HEK293 (cell line): ENCODE data around the gene SAV1.
"Not testable (repeated sequence)": the region's sequence is repeated elsewhere in the genome, so short reads cannot be mapped to it uniquely, and the experiment has no call there.

Source experiments
- CTCF ChIA-PET: fragments of 350-600 bp; formaldehyde crosslinking; extraction: SDS; loops from one replicate; lab custom pipeline; 2021; ENCODE audit warnings: antibody characterized with exemption; lab: Yijun Ruan, JAX
- POLR2A ChIA-PET: fragments of 300-600 bp; formaldehyde crosslinking; extraction: SDS; loops from one replicate; lab custom pipeline; 2020; ENCODE audit warnings: antibody characterized with exemption, inconsistent platforms; lab: Yijun Ruan, JAX
- H3K27ac ChIP-seq: fragments of 200-500 bp; sonication (Bioruptor generic); 2 replicates; pipeline ENCODE4 v1.5.1; 2014; ENCODE audit warnings: low read depth, low read length, control low read depth, inconsistent platforms; ENCODE audit errors: extremely low read depth
- H3K36me3 ChIP-seq, 2 experiments: fragments of 200-500 bp in 1 of 2; sonication (Bioruptor generic) in 1 of 2; 1 replicate in 1 of 2; 2 replicates in 1 of 2; pipeline ENCODE4 v1.5.1; 2014 to 2017; ENCODE audit warnings: inconsistent platforms in 2 of 2, low read length in 2 of 2; ENCODE audit not compliant: control insufficient read depth in 2 of 2, insufficient read depth in 1 of 2
- H3K4me1 ChIP-seq: fragments of 200-500 bp; sonication (Bioruptor generic); 2 replicates; pipeline ENCODE4 v1.5.1; 2014; ENCODE audit warnings: mild to moderate bottlenecking, low read length, inconsistent platforms; ENCODE audit not compliant: control insufficient read depth, insufficient read depth
- H3K4me3 ChIP-seq: 2 replicates; pipeline ENCODE4 v1.5.1; 2011; ENCODE audit warnings: low read depth, mild to moderate bottlenecking, control low read depth, low read length, moderate library complexity
- H3K9me3 ChIP-seq: fragments of 200-500 bp; sonication (Bioruptor generic); 2 replicates; pipeline ENCODE4 v1.5.1; 2014; ENCODE audit warnings: low read depth, low read length, inconsistent platforms; ENCODE audit not compliant: control insufficient read depth, insufficient read depth
- PBX3 ChIP-seq: sonication (generic); formaldehyde crosslinking; IDR thresholded peaks from 2 replicates; pipeline ENCODE4 v1.8.1; 2022; ENCODE audit warnings: mild to moderate bottlenecking, moderate library complexity, missing genetic modification reagents
- ZNF121 ChIP-seq: fragments of 450-650 bp; formaldehyde crosslinking; IDR thresholded peaks from 2 replicates; pipeline ENCODE4 v1.5.1; 2016; ENCODE audit warnings: missing biosample characterization, missing genetic modification characterization
- ZNF248 ChIP-seq: fragments of 450-650 bp; formaldehyde crosslinking; IDR thresholded peaks from 2 replicates; pipeline ENCODE4 v1.5.1; 2017; ENCODE audit warnings: missing biosample characterization, missing genetic modification characterization
- ZNF404 ChIP-seq: fragments of 450-650 bp; formaldehyde crosslinking; IDR thresholded peaks from 2 replicates; pipeline ENCODE4 v1.5.1; 2017; ENCODE audit warnings: missing biosample characterization, missing genetic modification characterization
- ZNF600 ChIP-seq: fragments of 450-650 bp; formaldehyde crosslinking; IDR thresholded peaks from 2 replicates; pipeline ENCODE4 v1.5.1; 2016; ENCODE audit warnings: missing biosample characterization, missing genetic modification characterization
- TF ChIP-seq, protein P1 (sequence below): fragments of 450-650 bp; formaldehyde crosslinking; IDR thresholded peaks from 2 replicates; pipeline ENCODE4 v1.5.1; 2016; ENCODE audit warnings: missing biosample characterization, missing genetic modification characterization
- TF ChIP-seq, protein P2 (sequence below): fragments of 450-650 bp; IDR thresholded peaks from 2 replicates; pipeline ENCODE4 v1.5.1; 2018; ENCODE audit warnings: missing biosample characterization, mild to moderate bottlenecking, missing genetic modification characterization

The SAV1 gene

GRCh38 chr14:50666772-50667683 lies 1.1 kb downstream of the SAV1 start (continued):
- TF ChIP-seq, protein P1, sequence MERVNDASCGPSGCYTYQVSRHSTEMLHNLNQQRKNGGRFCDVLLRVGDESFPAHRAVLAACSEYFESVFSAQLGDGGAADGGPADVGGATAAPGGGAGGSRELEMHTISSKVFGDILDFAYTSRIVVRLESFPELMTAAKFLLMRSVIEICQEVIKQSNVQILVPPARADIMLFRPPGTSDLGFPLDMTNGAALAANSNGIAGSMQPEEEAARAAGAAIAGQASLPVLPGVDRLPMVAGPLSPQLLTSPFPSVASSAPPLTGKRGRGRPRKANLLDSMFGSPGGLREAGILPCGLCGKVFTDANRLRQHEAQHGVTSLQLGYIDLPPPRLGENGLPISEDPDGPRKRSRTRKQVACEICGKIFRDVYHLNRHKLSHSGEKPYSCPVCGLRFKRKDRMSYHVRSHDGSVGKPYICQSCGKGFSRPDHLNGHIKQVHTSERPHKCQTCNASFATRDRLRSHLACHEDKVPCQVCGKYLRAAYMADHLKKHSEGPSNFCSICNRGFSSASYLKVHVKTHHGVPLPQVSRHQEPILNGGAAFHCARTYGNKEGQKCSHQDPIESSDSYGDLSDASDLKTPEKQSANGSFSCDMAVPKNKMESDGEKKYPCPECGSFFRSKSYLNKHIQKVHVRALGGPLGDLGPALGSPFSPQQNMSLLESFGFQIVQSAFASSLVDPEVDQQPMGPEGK (tag by site-specific recombination), result peak; percentile 90

DNA sequence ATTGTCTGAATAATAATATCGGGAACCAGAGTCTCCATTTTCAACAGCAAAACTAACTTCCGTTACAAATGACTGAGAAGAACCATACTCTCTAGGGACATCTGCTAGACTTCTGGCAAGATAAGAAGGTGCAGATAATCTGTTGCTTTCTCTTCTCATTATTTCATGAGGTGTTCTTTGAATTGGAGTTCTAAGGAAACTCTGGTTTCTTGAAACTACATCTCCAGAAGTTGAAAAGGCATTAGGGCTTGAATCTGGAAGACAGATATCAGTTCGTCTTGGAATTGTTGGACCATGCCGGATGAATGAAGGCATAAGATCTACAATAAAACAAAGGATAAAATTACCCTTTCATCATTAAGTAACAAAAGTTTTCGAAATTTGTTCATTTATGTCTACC lies 2.8 kb downstream of the SAV1 start:
- H3K36me3 ChIP-seq, result peaks cover 0 to 25% of the 10 kb centered on the region in 2 experiments; a peak in 2 of 3 replicates
- H3K4me1 ChIP-seq, POLR2A ChIA-PET, H3K27ac ChIP-seq, H3K4me3 ChIP-seq, H3K9me3 ChIP-seq: not testable (repeated sequence)
- CTCF ChIA-PET, result interaction anchor here (0.9 kb wide), 1 partner anchor 49 kb away, joined by 4 read pairs; no protein-coding TSS in a partner anchor

DNA sequence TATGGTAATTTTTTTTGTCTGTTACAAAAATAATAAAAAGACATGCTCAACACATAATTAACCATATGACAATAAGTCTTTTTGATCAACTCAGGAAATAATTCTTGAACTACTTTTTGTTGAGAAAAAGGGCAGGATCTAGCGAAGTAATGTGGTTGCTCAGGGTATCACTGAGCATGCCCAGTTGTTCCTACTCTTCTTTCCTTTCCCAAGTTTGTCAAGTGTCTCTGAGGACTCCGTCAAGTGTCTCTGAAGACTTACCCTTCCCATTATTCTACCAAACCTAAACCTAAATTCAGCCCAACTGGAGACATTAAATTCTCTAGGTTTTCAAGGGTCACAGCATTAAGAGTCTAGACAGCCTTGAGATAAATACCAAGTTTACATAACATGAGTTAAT lies 3.5 kb downstream of the SAV1 start:
- H3K4me3 ChIP-seq, POLR2A ChIA-PET, H3K4me1 ChIP-seq, H3K9me3 ChIP-seq, CTCF ChIA-PET, H3K27ac ChIP-seq: not testable (repeated sequence)
- H3K36me3 ChIP-seq, result peaks cover 0 to 25% of the 10 kb centered on the region in 2 experiments; a peak in 2 of 3 replicates

DNA sequence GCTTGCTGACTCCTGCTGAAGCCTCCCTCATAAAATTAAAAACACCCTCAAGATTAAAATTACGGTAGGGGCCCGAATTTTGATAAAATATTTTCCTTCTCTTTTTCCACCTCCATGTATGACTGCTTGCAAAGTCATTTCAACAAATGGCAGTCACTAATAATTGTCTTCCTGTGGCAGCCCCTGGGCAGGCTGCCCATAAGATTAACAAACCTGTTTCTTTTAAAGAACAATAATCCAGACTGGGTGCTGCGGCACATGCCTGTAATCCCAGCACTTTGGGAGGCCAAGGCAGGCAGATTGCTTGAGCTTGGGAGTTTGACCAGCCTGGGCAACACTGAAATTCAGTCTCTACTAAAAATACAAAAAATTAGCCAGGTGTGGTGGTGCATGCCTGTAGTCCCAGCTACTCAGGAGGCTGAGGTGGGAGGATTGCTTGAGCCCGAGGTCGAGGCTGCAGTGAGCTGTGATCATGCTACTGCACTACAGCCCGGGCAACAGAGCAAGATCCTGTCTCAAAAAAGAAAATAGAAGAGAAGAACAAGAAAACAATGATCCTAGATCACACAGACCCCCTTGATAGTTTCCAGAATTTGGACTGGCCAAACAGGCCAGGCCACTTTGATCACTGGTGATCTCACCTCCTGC lies 8.7 kb downstream of the SAV1 start:
- Histone ChIP-seq H3K36me3 (peaks cover 0 to 20% of the 10 kb centered on the region in 2 experiments; a peak in 2 of 3 replicates), H3K9me3 (no peaks in the 10 kb centered on the region), H3K27ac (no peak overlapping the region), H3K4me3 (no peak overlapping the region), H3K4me1 (peaks cover 14% of the 10 kb centered on the region)
- TF ChIP-seq ZNF600 (tag by site-specific recombination) (0 out of 2 replicates have a peak, but pooled peaks have one; percentile 24), ZNF248 (tag by site-specific recombination) (no peak), ZNF404 (tag by site-specific recombination) (no peak), PBX3 (CRISPR knock-in tag) (no peak), ZNF121 (tag by site-specific recombination) (peak; percentile 65)
- TF ChIP-seq, protein P2, sequence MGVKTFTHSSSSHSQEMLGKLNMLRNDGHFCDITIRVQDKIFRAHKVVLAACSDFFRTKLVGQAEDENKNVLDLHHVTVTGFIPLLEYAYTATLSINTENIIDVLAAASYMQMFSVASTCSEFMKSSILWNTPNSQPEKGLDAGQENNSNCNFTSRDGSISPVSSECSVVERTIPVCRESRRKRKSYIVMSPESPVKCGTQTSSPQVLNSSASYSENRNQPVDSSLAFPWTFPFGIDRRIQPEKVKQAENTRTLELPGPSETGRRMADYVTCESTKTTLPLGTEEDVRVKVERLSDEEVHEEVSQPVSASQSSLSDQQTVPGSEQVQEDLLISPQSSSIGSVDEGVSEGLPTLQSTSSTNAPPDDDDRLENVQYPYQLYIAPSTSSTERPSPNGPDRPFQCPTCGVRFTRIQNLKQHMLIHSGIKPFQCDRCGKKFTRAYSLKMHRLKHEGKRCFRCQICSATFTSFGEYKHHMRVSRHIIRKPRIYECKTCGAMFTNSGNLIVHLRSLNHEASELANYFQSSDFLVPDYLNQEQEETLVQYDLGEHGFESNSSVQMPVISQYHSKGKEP (tag by site-specific recombination), result 0 out of 2 replicates have a peak, but pooled peaks have one; percentile 8
- POLR2A ChIA-PET, result interaction anchor here (2.0 kb wide), 1 partner anchor 9 kb away, joined by 8 read pairs; the partner anchor contains the start of gene SAV1
- CTCF ChIA-PET, result interaction anchor here (0.6 to 1.2 kb wide), 3 partner anchors 9 to 111 kb away, joined by 3 read pairs; partner anchors contain the start of gene SAV1
